HG02623 (cell line): ENCODE results near the gene BCAS1.

Source experiments
- ATAC-seq: cut with Tn5 transposase; IDR thresholded peaks from one replicate; pipeline ENCODE4 v1.9.1; 2021; ENCODE audit warnings: moderate library complexity; ENCODE audit not compliant: unreplicated experiment

Gene BCAS1

GRCh38 chr20:54082100-54082499 lies 11.7 kb upstream of the BCAS1 start:
- no peak for ATAC-seq

- ATAC-seq: peak; percentile 52
These were observed 9.3 kb upstream of the BCAS1 start for GRCh38 chr20:54079652-54080051.

GRCh38 chr20:54078296-54078984 lies 8.0 kb upstream of the BCAS1 start:
- no peak for ATAC-seq

- no peak for ATAC-seq
These were observed 5.9 kb upstream of the BCAS1 start for GRCh38 chr20:54076259-54076658.

GRCh38 chr20:54075322-54075721 lies 4.9 kb upstream of the BCAS1 start:
- no peak for ATAC-seq

GRCh38 chr20:54074511-54074910 lies 4.1 kb upstream of the BCAS1 start:
- ATAC-seq: no peak

GRCh38 chr20:54073288-54073687 lies 2.9 kb upstream of the BCAS1 start:
- no peak for ATAC-seq

- no peak for ATAC-seq
These were observed 858 bp downstream of the BCAS1 start for GRCh38 chr20:54069501-54069971.

- ATAC-seq: no peak
These were observed 1.4 kb downstream of the BCAS1 start for GRCh38 chr20:54068966-54069365.

- no peak for ATAC-seq
These were observed 1.9 kb downstream of the BCAS1 start for GRCh38 chr20:54068495-54068894.

- peak; percentile 42 for ATAC-seq
These were observed 2.7 kb downstream of the BCAS1 start for GRCh38 chr20:54067606-54068174.

- ATAC-seq: no peak
These were observed 4.8 kb downstream of the BCAS1 start for GRCh38 chr20:54065601-54066038.

GRCh38 chr20:54064939-54065338 lies 5.5 kb downstream of the BCAS1 start:
- no peak for ATAC-seq

- peak; percentile 31 for ATAC-seq
These were observed 6.3 kb downstream of the BCAS1 start for GRCh38 chr20:54063992-54064676.

- ATAC-seq: no peak
These were observed 6.8 kb downstream of the BCAS1 start for GRCh38 chr20:54063580-54063979.

GRCh38 chr20:54062812-54063280 lies 7.5 kb downstream of the BCAS1 start:
- peak; percentile 37 for ATAC-seq

GRCh38 chr20:54061101-54061881 lies 9.1 kb downstream of the BCAS1 start:
- no peak for ATAC-seq

- no peak for ATAC-seq
These were observed 10.6 kb downstream of the BCAS1 start for GRCh38 chr20:54059691-54060364.

GRCh38 chr20:54058420-54059139 lies 11.8 kb downstream of the BCAS1 start:
- ATAC-seq: no peak
